Lower leg skin (tissue), 4 donors: ENCODE measurements around the gene NOP58. TPM values are rescaled to one million over a fixed set of nuclear protein-coding genes. Genes with fewer than 3 reads are reported as not detected.
"Not testable (repeated sequence)": the region's sequence is repeated elsewhere in the genome, so short reads cannot be mapped to it uniquely, and the experiment has no call there.

Source experiments
- DNase-seq, 2 donors: peaks; one replicate each; pipeline ENCODE4 v3.0.0-alpha.2; 2019; ENCODE audit warnings: low spot score in 2 of 2
- H3K4me3 ChIP-seq: fragments of 200-600 bp; sonication (generic); 2 replicates; pipeline ENCODE4 v1.5.1; 2017; ENCODE audit warnings: mild to moderate bottlenecking, low read depth; ENCODE audit not compliant: poor library complexity, severe bottlenecking
- CTCF ChIP-seq, 3 donors: fragments of 450-650 bp; IDR thresholded peaks; one replicate each; pipeline ENCODE4 v1.5.1; 2016; ENCODE audit warnings: antibody characterized with exemption in 3 of 3, mild to moderate bottlenecking in 3 of 3, moderate library complexity in 2 of 3
- POLR2A ChIP-seq, 2 donors: fragments of 450-650 bp; IDR thresholded peaks; one replicate each; pipeline ENCODE4 v1.6.1; 2016 to 2017; ENCODE audit warnings: antibody characterized with exemption in 2 of 2, mild to moderate bottlenecking in 1 of 2, moderate library complexity in 1 of 2
- WGBS, 2 donors: methylation state at CpG; one replicate each; pipeline ENCODE4 v1.1.5; 2018; 5-methylcytosine and 5-hydroxymethylcytosine counted together
- intact Hi-C: fragments of 100-400 bp; cut with DNase I; formaldehyde crosslinking; loops from one replicate; pipeline ENCODE4 v1.15.0; 2023; ENCODE audit warnings: low total_unique reads
- total RNA-seq, 4 donors: library from RNA; depleted of rRNA; stranded (reverse); fragments of >200 nt; gene quantifications; one replicate each; pipeline ENCODE4 v1.1.0, GENCODE V29; 2016

The NOP58 gene
- total RNA-seq, 4 donors from 2014 or later, result 39.5 to 80.5 (median 50.8) TPM

- no peak for DNase-seq
- 38 to 39% methylated on average over 10 of the region's 10 CpGs for WGBS, 2 donors
- intact Hi-C loops, result no loop called here
- H3K4me3 ChIP-seq, result no peak overlapping the region
- no peak for TF ChIP-seq POLR2A (IDR thresholded peaks at IDR 0.05)
- no peak for TF ChIP-seq CTCF (IDR thresholded peaks at IDR 0.05)
Measured at GRCh38 chr2:202249521-202250253, 15.9 kb upstream of the NOP58 start.

DNA sequence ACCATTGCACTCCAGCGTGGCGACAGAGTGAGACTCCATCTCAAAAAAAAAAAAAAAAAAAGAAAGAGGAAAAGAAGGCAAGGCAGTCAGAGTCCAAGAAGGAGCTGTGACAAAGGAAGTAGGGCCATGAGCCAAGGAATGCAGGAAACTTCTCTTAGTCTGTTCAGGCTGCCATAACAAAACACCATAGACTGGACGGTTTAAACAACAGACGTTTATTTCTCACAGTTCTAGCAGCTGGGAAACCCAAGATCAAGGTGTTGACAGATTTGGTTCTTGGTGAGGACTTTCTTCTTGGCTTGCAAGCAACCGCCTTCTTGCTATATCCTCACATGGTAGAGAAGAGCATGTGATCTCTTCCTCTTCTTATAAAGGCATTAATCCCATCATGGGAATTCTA, 14.1 kb upstream of the NOP58 start:
- TF ChIP-seq CTCF (IDR thresholded peaks at IDR 0.05), result no peak
- no peak for TF ChIP-seq POLR2A (IDR thresholded peaks at IDR 0.05)
- DNase-seq, result no peak
- intact Hi-C loops, result no loop called here
- H3K4me3 ChIP-seq, result no peak overlapping the region
- 76 to 84% methylated on average over 5 of the region's 5 CpGs for WGBS, 2 donors

DNA sequence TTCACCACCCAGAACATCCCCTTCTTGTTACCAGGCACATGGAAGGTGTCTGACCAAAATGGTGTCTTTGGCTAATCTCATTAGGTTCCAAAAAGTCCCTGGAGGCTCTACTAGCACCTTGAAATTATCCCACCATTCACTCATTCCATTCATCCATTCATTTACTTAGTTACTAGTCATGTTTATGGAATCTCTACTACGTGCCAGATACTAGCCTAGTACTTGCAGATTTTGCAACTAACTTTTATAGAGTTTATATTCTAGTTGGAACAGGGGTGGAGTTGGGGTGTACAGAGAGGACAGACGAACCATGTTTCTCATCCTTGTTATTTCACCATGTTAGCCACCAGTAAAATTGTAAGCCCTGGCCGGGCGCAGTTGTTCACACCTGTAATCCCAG, 4.0 kb upstream of the NOP58 start:
- H3K4me3 ChIP-seq, result no peak overlapping the region
- no peak for DNase-seq
- WGBS, 2 donors, result 71 to 78% methylated on average over 4 of the region's 4 CpGs
- intact Hi-C loops, result no loop called here
- TF ChIP-seq POLR2A (IDR thresholded peaks at IDR 0.05) (no peak), CTCF (IDR thresholded peaks at IDR 0.05) (no peak)

GRCh38 chr2:202267495-202267894, 1.9 kb downstream of the NOP58 start:
- intact Hi-C loops, result loop anchor here (5.0 kb wide), 1 partner anchor 185 kb away; no protein-coding TSS in a partner anchor
- H3K4me3 ChIP-seq, result no peak overlapping the region
- no peak for DNase-seq
- 17 to 21% methylated on average over 9 of the region's 9 CpGs for WGBS, 2 donors
- TF ChIP-seq POLR2A (IDR thresholded peaks at IDR 0.05) (no peak), CTCF (IDR thresholded peaks at IDR 0.05) (no peak)

GRCh38 chr2:202269585-202269984, 4.0 kb downstream of the NOP58 start:
- no peak overlapping the region for H3K4me3 ChIP-seq
- 69 to 73% methylated on average over 9 of the region's 9 CpGs for whole genome bisulfite sequencing, 2 donors
- no peak for DNase-seq
- TF ChIP-seq POLR2A (IDR thresholded peaks at IDR 0.05) (no peak), CTCF (IDR thresholded peaks at IDR 0.05) (no peak)
- intact Hi-C loops, result loop anchor here (5.0 kb wide), 1 partner anchor 187 kb away; no protein-coding TSS in a partner anchor

- intact Hi-C loops, result no loop called here
- 79 to 88% methylated on average over 3 of the region's 3 CpGs for whole genome bisulfite sequencing, 2 donors
- TF ChIP-seq POLR2A (IDR thresholded peaks at IDR 0.05) (no peak), CTCF (IDR thresholded peaks at IDR 0.05) (no peak)
- no peak for DNase-seq
- no peak overlapping the region for H3K4me3 ChIP-seq
Measured at GRCh38 chr2:202270487-202270886, 4.9 kb downstream of the NOP58 start.

GRCh38 chr2:202276078-202276720, 10.6 kb downstream of the NOP58 start:
- H3K4me3 ChIP-seq, DNase-seq, intact Hi-C loops: not testable (repeated sequence)
- WGBS, 2 donors, result 77 to 83% methylated on average over 11 of the region's 11 CpGs
